HT1080 (cell line): ENCODE measurements around the gene TST. TPM values are rescaled to one million over a fixed set of nuclear protein-coding genes. Genes with fewer than 3 reads are reported as not detected.
A peak's percentile ranks its signal among the peaks of the same experiment; 100 is the strongest.
"Not testable (repeated sequence)": the region's sequence is repeated elsewhere in the genome, so short reads cannot be mapped to it uniquely, and the experiment has no call there.

Source experiments
- DNase-seq: peaks from one replicate; pipeline ENCODE4 v3.0.0-alpha.2; 2015; ENCODE audit warnings: low read depth
- total RNA-seq: library from RNA; depleted of rRNA; stranded (reverse); fragments of >200 nt; shearing (Covaris generic); gene quantifications from 2 replicates; pipeline ENCODE4 v1.2.3, GENCODE V29; 2014

The TST gene
- total RNA-seq, 1 experiment from 2014 or later, result 15.9 TPM

DNA sequence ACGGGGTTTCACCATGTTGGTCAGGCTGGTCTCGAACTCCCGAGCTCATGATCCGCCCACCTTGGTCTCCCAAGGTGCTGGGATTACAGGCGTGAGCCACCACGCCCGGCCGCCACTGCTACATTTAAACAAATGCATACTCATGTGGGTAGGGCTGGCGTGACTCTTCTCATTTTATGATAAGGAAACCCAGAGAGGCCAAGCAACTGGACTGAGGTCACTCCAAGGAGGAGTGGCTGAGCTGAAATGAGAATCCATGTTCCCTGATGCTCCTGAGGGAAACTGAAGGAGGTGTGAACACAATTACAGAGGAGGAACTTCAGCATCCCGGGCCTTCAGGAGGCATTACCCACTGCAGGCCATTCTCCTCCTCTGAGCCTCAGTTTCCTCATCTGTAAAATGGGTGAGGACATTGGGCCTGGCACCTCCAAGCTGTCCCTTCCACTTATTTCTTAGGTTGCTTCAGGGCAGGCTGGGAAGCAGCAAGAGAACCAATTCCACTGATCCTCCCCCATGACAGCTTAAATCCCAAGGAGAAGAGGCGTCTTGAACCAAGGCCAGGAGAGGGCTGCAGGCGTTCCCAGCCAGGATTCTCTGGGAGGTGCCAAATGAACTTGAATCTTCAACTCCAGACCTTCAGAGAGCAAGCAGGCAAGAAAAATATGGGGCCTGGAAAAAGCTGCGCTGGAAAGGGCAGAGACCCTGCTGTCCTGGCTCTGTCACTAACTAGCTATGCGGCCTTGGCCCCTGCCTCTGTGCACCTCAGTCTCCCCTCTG lies 2.9 kb downstream of the TST start:
- no peak for DNase-seq

DNA sequence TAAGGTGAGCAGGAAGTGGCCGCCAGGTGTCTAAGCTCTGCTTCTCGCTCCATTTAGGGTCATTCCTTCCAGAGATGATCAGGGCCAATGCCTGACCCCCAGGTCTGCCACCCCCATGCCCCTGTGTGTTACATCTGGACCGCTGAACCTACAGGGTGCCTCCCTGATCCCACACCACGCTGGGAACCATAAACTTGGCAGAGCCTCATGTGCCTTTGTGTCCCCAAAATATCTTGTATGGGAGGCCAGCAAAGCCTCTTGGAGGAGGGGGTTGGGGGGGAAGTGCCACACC lies 3.7 kb downstream of the TST start:
- DNase-seq, result no peak

GRCh38 chr22:37014835-37015586 lies 4.2 kb downstream of the TST start:
- DNase-seq, result no peak

DNA sequence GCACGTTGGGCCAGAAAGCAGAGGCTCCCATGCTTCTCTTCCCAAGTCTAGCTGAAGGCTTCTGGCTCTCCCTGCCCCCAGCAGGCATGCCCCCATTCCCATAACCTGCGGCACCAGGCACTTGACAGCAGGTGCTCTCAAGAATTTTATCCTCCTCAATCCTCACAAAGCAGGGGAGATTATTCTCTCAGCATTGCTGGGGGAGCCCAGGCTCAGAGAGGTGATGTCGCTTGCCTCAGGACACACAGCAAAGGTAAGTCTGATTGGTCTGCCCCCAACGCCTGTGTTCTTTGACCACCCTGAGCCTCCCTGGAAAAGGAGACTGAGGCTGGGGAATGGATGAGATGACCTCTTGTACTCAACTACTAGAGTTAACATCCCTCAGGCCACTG lies 4.8 kb downstream of the TST start:
- no peak for DNase-seq

DNA sequence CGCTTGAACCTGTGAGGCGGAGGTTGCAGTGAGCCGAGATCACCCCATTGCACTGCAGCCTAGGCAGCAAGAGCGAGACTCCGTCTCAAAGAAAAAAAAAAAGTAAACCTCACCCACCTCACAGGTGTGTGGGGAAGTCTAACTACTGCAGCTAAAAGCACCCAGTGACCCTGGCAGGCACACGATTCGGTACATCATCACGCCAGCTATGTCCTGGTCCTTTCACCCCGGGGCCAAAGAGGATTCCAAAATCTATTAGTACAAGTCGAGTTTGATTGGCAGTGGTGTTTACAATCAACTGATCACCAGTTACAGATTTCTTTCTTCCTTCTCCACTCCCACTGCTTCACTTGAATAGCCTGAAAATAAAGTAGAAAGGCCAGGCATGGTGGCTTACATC lies 6.3 kb downstream of the TST start:
- no peak for DNase-seq

- no peak for DNase-seq
These were observed 6.9 kb downstream of the TST start for GRCh38 chr22:37012262-37012904.

- no peak for DNase-seq
These were observed 7.8 kb downstream of the TST start for GRCh38 chr22:37011472-37011871.

GRCh38 chr22:37010976-37011375 lies 8.3 kb downstream of the TST start:
- DNase-seq, result no peak

GRCh38 chr22:37010174-37010573 lies 9.1 kb downstream of the TST start:
- DNase-seq, result no peak

DNA sequence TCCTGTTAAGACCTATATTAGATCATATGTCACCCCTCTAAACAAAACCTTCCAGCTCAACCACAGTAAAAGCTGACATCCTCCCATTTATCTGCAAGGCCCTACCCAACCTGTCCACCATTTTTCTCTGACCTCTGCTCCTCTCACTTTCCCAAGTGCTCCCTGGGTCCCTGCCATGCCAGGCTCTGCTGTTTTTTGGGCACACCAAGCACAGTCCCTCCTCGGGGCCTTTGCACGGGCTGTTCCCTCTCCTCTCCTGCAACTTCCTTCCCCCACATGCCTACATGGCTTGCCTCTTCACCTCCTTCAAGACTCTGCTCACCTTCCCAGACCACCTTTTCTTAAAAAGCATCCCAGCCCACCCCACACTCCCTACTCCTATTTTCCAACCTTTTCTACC lies 9.8 kb downstream of the TST start:
- DNase-seq, result no peak

DNA sequence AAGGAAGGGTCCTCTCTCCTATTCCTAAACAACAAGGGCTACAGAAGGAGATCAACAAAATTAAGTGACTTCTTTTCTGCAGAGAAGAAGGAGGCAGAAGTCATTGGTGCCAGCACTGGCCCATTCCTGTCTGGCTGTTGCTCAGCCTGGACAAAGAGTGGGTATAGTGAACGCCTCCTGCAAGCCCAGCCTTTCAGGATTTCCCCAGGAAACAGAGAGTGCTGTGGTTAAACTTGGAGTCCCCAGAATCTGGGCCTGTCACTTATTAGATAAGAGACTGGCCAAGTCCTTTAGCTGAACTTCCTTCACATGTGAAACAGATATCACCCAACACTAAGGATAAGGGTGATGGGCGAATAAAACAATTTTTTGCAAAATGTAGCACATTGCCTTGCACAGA lies 10.9 kb downstream of the TST start:
- DNase-seq, result no peak

DNA sequence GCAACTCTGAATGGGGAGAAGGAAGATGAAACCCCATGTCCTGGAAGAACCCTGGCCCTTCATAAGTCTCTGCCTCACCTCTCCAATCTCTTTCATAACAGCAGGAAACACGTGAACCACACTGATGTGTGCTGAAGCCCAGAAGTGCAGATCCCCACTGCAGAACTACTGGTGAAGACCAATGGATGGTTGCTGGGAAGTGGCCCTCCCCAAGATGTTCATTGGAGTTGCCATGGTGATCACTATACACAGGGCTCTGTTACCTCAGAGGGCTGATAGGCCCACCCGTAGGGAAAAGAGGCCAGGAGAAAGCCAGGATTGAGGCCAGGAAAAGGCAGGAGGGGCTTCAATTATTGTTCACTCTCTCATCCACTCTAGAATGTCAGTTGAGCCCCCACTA lies 11.6 kb downstream of the TST start:
- DNase-seq, result no peak

GRCh38 chr22:37002633-37003032 lies 16.6 kb downstream of the TST start:
- DNase-seq, result no peak

GRCh38 chr22:37001826-37002225 lies 17.4 kb downstream of the TST start:
- no peak for DNase-seq

- no peak for DNase-seq
These were observed 18.3 kb downstream of the TST start for GRCh38 chr22:37000676-37001534.

DNA sequence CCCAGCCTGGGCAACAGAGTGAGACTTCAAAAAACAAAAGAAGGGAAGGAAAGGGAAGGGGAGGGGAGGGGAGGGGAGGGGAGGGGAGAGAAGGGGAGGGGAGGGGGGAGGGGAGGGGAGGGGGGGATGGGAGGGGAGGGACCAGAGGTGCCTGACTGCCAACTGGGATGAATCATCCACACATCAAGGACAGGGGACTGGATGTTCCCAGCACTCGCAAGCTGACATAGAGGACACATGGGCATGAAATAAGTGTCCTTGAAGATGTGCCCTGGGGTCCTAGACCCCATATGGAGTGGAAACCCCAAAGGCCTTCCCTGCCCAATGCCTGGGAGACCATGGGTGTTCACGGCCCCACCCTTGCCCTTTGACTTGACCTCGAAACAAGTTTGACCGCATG lies 19.8 kb downstream of the TST start:
- DNase-seq, result no peak

GRCh38 chr22:36998620-36999351 lies 20.5 kb downstream of the TST start:
- peak; percentile 70 for DNase-seq

- DNase-seq, result no peak
These were observed 21.5 kb downstream of the TST start for GRCh38 chr22:36997746-36998145.

- peak; percentile 25 for DNase-seq
These were observed 28.0 kb downstream of the TST start for GRCh38 chr22:36991206-36991605.

DNA sequence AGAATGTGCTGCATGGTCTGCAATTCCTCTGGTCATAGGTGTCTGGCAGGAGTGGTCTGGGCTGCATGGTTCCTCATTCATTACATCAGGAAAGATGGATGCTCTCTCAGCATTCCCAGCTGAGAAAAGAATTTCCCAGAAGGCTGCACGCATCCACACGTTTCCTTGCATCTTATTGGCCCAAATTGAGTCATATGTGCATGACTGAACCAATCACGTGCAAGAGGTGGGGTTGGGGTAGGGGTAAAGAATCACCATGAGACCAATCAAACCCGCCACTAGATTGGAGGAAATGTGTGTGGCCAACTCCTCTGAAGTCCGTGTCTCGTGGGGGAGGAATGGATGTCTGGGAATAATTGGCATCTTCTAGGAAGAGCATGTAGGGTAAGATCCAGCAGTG lies 28.8 kb downstream of the TST start:
- DNase-seq, result no peak

- DNase-seq, result not testable (repeated sequence)
These were observed 30.2 kb downstream of the TST start for GRCh38 chr22:36989012-36989411.
